ENCODE data around the gene GINS3. TPM values are rescaled to one million over a fixed set of nuclear protein-coding genes. Genes with fewer than 3 reads are reported as not detected.
"Not testable (repeated sequence)": the region's sequence is repeated elsewhere in the genome, so short reads cannot be mapped to it uniquely, and the experiment has no call there.

GINS3 gene
- total RNA-seq, 3 donors from 2014 or later (not counting 1 experiment from before 2014, with no cell fraction given) = 1.4 to 3.5 (median 2.2) TPM

DNA sequence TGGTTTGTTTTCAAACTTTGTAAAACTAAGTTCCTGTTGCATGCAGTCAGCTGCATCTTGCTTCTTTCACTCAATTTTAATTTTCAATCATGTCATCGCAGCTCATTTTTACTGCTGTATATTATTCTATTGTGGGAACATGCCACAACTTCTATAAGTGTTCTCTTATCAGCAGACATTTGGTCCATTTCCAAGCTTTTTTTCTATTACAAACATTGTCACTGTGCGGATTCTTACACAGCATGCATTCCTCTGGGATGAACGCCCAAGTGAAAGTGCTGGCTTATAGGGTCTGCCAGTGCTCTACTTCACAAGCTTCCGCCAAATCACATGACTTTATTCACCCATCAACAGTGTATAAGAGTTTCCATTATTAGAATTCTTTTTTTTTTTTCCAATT, 22.7 kb downstream of the GINS3 start:
- Mint-ChIP-seq H3K27me3 (ENCODE audit: low read depth in 2 of 2) (no peaks in the 10 kb centered on the region), H3K9me3 (no peaks in the 10 kb centered on the region)
- WGBS (ENCODE audit: insufficient coverage) = 100% methylated on average over 3 of the region's 4 CpGs

DNA sequence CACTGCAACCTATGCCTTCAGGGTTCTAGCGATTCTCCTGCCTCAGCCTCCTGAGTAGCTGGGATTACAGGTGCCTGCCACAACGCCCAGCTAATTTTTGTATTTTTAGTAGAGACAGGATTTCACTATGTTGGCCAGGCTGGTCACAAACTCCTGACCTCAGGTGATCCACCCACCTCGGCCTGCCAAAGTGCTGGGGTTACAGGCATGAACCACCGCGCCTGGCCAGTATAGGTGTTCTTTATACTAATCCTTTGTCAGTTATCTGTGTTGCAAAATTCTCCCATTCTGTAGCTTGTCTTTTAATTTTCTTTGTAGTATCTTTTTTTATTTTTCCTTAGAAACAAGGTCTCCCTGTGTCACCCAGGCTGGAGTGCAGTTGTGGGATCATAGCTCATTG, 23.7 kb downstream of the GINS3 start:
- DNase-seq; H3K4me3 ChIP-seq (ENCODE audit: low read length); H3K36me3 ChIP-seq (ENCODE audit: control insufficient read depth, insufficient read depth, low read length); intact Hi-C loops (cut with micrococcal nuclease); H3K27ac ChIP-seq (ENCODE audit: low read length); ATAC-seq; H3K27ac Mint-ChIP-seq; H3K36me3 Mint-ChIP-seq; H3K4me1 ChIP-seq (ENCODE audit: control insufficient read depth, insufficient read depth, low read length); H3K4me3 Mint-ChIP-seq; H3K27me3 ChIP-seq (ENCODE audit: control insufficient read depth, insufficient read depth, low read length); H3K9me3 ChIP-seq (ENCODE audit: control insufficient read depth, insufficient read depth, low read length); H3K27me3 Mint-ChIP-seq (ENCODE audit: low read depth in 2 of 2); H3K9me3 Mint-ChIP-seq: not testable (repeated sequence)
- 88% methylated on average over 3 of the region's 5 CpGs for WGBS (ENCODE audit: insufficient coverage)
- peaks cover 6 to 13% of the 10 kb centered on the region in 2 donors for H3K4me1 Mint-ChIP-seq

More for the DNA sequence above, 22.7 kb downstream of the GINS3 start:
- ATAC-seq (no peak), DNase-seq (no peak)
- peaks cover 6 to 13% of the 10 kb centered on the region in 2 donors for H3K4me1 Mint-ChIP-seq
- no peak overlapping the region for H3K4me3 Mint-ChIP-seq
- H3K4me1 ChIP-seq (ENCODE audit: control insufficient read depth, insufficient read depth, low read length) = peaks cover 8% of the 10 kb centered on the region
- H3K27ac ChIP-seq (ENCODE audit: low read length) = no peak overlapping the region
- TF ChIP-seq, protein P1, sequence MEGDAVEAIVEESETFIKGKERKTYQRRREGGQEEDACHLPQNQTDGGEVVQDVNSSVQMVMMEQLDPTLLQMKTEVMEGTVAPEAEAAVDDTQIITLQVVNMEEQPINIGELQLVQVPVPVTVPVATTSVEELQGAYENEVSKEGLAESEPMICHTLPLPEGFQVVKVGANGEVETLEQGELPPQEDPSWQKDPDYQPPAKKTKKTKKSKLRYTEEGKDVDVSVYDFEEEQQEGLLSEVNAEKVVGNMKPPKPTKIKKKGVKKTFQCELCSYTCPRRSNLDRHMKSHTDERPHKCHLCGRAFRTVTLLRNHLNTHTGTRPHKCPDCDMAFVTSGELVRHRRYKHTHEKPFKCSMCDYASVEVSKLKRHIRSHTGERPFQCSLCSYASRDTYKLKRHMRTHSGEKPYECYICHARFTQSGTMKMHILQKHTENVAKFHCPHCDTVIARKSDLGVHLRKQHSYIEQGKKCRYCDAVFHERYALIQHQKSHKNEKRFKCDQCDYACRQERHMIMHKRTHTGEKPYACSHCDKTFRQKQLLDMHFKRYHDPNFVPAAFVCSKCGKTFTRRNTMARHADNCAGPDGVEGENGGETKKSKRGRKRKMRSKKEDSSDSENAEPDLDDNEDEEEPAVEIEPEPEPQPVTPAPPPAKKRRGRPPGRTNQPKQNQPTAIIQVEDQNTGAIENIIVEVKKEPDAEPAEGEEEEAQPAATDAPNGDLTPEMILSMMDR (IDR thresholded peaks at IDR 0.05) = no peak
- no peak overlapping the region for H3K4me3 ChIP-seq (ENCODE audit: low read length)
- H3K27me3 ChIP-seq (ENCODE audit: control insufficient read depth, insufficient read depth, low read length) = no peaks in the 10 kb centered on the region
- intact Hi-C loops (cut with micrococcal nuclease) = no loop called here
- no peak overlapping the region for H3K27ac Mint-ChIP-seq
- no peaks in the 10 kb centered on the region for H3K36me3 Mint-ChIP-seq
- no peaks in the 10 kb centered on the region for H3K36me3 ChIP-seq (ENCODE audit: control insufficient read depth, insufficient read depth, low read length)
- H3K9me3 ChIP-seq (ENCODE audit: control insufficient read depth, insufficient read depth, low read length) = no peaks in the 10 kb centered on the region

DNA sequence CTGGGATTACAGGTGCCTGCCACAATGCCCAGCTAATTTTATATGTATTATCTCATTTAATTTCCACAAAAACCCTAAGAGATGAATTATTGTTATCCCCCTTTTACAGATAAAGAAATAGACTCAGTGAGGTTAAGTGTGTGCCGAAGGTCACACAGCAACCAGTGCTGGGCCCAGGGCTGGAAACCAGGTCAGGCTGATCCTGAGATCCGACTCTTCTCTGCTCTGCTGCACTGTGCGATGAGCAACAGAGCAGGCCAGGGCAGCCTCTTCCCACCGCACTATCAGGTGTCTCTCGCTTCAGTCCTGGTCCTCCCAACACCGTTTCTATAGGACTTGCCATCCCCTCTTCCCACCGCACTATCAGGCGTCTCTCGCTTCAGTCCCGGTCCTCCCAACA, 24.8 kb downstream of the GINS3 start:
- peaks cover 6 to 13% of the 10 kb centered on the region in 2 donors for H3K4me1 Mint-ChIP-seq
- no peaks in the 10 kb centered on the region for H3K9me3 Mint-ChIP-seq
- Histone ChIP-seq H3K27ac (ENCODE audit: low read length) (no peak overlapping the region), H3K4me3 (ENCODE audit: low read length) (no peak overlapping the region), H3K27me3 (ENCODE audit: control insufficient read depth, insufficient read depth, low read length) (no peaks in the 10 kb centered on the region), H3K36me3 (ENCODE audit: control insufficient read depth, insufficient read depth, low read length) (no peaks in the 10 kb centered on the region), H3K4me1 (ENCODE audit: control insufficient read depth, insufficient read depth, low read length) (peaks cover 8% of the 10 kb centered on the region), H3K9me3 (ENCODE audit: control insufficient read depth, insufficient read depth, low read length) (no peaks in the 10 kb centered on the region)
- no peak overlapping the region for H3K4me3 Mint-ChIP-seq
- no peaks in the 10 kb centered on the region for H3K36me3 Mint-ChIP-seq
- DNase-seq (no peak), ATAC-seq (no peak)
- H3K27me3 Mint-ChIP-seq (ENCODE audit: low read depth in 2 of 2) = peaks cover 0 to 10% of the 10 kb centered on the region in 2 donors
- WGBS (ENCODE audit: insufficient coverage) = 93% methylated on average over 10 of the region's 10 CpGs
- TF ChIP-seq, protein P1 (IDR thresholded peaks at IDR 0.05) = no peak
- intact Hi-C loops (cut with micrococcal nuclease) = no loop called here
- no peak overlapping the region for H3K27ac Mint-ChIP-seq

DNA sequence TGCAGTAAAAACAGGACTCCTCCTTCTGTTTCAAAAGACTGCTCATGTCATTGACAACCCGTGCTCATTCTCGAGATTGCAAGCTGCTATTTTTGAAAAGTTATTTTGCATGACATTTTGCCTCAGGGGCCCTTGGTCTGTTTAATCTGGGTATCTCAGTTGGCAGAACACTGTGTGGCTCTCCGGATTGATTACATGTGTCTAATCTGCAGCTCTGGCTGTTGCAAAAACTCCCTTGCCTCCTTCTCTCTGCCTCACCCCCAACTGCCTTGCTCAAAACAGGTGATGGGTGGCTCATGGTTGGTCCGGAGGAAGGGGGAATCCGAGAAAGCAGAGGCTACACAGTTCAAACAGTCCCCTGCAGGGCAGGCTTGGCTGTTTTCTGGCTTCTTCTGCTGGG, 25.3 kb downstream of the GINS3 start:
- Histone ChIP-seq H3K27me3 (ENCODE audit: control insufficient read depth, insufficient read depth, low read length) (no peaks in the 10 kb centered on the region), H3K27ac (ENCODE audit: low read length) (peak overlapping the region; percentile 14), H3K4me1 (ENCODE audit: control insufficient read depth, insufficient read depth, low read length) (peaks cover 8% of the 10 kb centered on the region), H3K9me3 (ENCODE audit: control insufficient read depth, insufficient read depth, low read length) (no peaks in the 10 kb centered on the region), H3K4me3 (ENCODE audit: low read length) (no peak overlapping the region), H3K36me3 (ENCODE audit: control insufficient read depth, insufficient read depth, low read length) (no peaks in the 10 kb centered on the region)
- intact Hi-C loops (cut with micrococcal nuclease) = no loop called here
- ATAC-seq (no peak), DNase-seq (no peak)
- H3K9me3 Mint-ChIP-seq = no peaks in the 10 kb centered on the region
- peaks cover 0 to 12% of the 10 kb centered on the region in 2 donors for H3K27me3 Mint-ChIP-seq (ENCODE audit: low read depth in 2 of 2)
- no peak overlapping the region for H3K27ac Mint-ChIP-seq
- WGBS (ENCODE audit: insufficient coverage) = 85% methylated on average over 5 of the region's 5 CpGs
- H3K4me1 Mint-ChIP-seq = peaks cover 6 to 13% of the 10 kb centered on the region in 2 donors
- H3K36me3 Mint-ChIP-seq = no peaks in the 10 kb centered on the region
- TF ChIP-seq, protein P1 (IDR thresholded peaks at IDR 0.05) = no peak
- H3K4me3 Mint-ChIP-seq = no peak overlapping the region
